GM21528 (cell line): ENCODE results near the gene TICRR.
A peak's percentile ranks its signal among the peaks of the same experiment; 100 is the strongest.
"Not testable (repeated sequence)": the region's sequence is repeated elsewhere in the genome, so short reads cannot be mapped to it uniquely, and the experiment has no call there.

Experiments
- ATAC-seq: cut with Tn5 transposase; IDR thresholded peaks from one replicate; pipeline ENCODE4 v1.9.1; 2021; ENCODE audit warnings: mild to moderate bottlenecking, moderate library complexity; ENCODE audit not compliant: unreplicated experiment, low FRiP score

The TICRR gene

GRCh38 chr15:89575146-89575655 is at the start of gene TICRR:
TSS of gene TICRR (plus strand) at chr15:89575469. CDS start at chr15:89575587, 118 bp downstream.
- peak; percentile 90 for ATAC-seq

GRCh38 chr15:89526181-89526580 is 49.1 kb upstream of the TICRR start:
- ATAC-seq: no peak

- ATAC-seq: no peak
Measured at GRCh38 chr15:89526601-89527441, 48.4 kb upstream of the TICRR start.

DNA sequence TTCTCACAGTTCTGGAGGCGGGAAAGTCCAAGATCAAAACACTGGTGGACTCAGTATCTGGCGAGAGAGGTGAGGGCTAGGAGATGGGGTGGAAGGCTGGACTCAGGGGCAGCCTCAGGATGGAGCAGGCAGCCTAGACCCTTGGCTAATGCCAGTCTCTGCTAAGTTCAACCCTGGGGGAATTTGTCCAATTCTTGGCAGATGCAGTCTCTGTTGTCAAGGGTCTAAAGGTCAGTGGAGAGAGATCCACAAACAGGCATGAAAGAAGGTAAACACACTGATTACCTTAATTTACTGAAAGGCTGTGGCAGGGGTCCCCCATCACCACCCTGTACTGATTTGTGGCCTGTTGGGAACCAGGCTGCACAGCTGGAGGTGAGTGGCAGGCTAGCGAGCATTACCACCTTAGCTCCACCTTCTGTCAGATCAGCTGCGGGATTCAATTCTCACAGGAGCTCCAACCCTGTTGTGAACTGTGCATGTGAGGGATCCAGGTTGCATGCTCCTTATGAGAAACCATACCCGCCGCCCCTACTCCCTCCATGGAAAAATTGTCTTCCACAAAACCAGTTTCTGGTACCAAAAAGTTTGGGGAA is 46.4 kb upstream of the TICRR start:
- no peak for ATAC-seq

GRCh38 chr15:89530976-89531375 is 44.3 kb upstream of the TICRR start:
- no peak for ATAC-seq

- no peak for ATAC-seq
Measured at GRCh38 chr15:89531796-89532537, 43.3 kb upstream of the TICRR start.

GRCh38 chr15:89533861-89534544 is 41.3 kb upstream of the TICRR start:
- ATAC-seq: no peak

DNA sequence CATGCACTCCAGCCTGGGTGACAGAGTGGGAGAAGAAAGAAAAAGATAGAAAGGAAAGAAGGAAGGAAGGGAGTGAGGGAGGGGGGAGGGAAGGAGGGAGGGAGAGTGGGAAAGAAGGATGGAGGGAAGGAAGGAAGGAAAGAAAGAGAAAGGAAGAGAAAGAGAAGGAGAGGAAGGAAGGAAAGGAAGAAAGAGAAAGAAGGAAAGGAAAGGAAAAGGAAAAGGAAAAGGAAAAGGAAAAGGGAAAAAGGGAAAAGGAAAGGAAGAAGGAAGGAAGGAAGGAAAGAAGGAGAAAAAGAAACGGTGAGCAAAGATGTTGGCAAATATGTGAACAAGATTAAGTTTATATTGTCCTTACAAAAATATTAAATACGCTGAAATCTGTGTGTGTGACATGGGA is 36.2 kb upstream of the TICRR start:
- no peak for ATAC-seq

DNA sequence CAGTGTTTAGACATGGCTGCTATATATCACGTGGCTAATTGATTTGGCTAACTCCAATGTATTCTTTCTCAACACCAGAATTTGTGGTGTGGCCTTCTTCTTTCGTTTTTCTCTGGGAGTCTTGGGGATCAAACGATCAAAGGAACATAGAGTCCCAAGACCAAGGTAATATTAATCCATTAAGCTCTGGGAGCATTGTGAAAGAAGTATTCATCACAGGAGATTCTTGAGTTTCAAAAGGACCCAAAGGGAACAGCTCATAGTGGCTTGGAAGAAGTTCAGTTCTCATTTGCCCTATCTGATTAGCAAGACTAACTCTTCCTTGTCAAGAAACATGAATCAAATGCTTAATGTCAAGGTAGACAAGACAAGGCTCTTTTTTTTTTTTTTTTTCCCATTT is 32.9 kb upstream of the TICRR start:
- ATAC-seq: no peak

- ATAC-seq: no peak
Measured at GRCh38 chr15:89543389-89543788, 31.9 kb upstream of the TICRR start.

DNA sequence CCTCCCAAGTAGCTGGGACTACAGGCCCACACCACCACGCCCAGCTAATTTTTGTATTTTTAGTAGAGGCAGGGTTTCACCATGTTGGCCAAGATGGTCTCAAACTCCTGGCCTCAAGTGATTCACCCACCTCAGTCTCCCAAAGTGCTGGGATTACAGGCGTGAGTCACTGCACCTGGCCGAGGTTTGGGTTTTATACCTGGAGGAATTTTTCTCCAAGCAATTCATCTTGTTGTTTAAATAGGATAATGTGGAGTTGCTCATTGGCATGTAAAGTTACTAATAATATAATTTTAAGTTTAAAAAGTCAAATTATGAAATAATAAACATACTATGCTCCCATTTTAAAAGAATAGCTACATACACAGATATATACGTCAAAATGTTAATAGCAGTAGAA is 26.1 kb upstream of the TICRR start:
- not testable (repeated sequence) for ATAC-seq

DNA sequence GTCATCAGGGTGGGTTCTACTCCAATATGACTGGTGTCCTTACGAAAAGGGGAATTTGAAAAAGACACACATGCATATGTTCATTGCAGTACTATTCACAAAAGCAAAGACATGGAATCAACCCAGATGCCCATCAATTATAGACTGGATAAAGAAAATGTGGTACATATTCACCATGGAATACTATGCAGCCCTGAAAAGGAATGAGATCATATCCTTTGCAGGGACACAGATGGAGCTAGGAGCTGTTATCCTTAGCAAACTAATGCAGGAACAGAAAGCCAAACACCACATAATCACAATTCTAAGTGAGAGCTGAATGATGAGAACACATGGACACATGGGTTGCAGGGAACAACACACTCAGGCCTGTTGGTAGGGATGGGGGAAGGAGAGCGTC is 24.8 kb upstream of the TICRR start:
- ATAC-seq: no peak

DNA sequence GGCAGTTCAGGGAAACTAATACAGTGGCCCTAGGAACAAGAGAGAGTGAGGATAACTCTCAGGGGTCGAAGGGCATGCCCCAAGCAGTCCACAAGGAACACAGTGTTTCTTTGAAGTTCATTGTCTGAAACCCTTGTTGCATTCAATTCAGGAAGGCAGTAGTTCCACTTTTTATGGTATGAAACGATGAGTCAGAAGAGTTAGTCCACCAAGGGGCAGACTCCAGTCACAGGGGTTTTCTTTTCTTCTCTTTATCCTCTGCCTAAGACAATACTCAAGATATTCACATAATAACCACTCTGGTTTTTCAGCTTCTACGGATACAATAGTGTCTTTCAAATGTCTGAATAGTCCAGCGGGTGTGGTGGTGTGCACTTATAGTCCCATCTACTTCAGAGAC is 23.7 kb upstream of the TICRR start:
- peak; percentile 50 for ATAC-seq

GRCh38 chr15:89553632-89554031 is 21.6 kb upstream of the TICRR start:
- ATAC-seq: no peak

DNA sequence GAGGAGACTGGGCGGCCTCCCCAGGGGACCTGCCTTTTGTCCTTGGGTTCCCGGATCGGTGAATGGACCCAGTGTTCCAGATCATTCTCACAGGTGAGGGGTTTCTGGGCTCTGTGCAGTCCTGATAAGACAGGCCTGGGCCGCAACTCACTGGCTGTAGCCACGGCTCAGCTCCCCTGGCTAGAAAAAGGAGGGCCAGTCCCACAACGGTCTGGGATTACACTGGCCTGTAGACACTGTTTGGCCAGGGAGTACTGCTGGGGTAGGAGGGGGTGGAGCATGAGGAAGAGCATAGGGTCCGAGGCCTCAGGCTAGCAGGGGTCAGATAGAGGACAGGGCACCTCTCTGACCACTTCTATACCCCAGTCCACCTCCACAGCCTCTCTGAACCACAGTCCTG is 21.0 kb upstream of the TICRR start:
- no peak for ATAC-seq

GRCh38 chr15:89555768-89556167 is 19.5 kb upstream of the TICRR start:
- no peak for ATAC-seq

DNA sequence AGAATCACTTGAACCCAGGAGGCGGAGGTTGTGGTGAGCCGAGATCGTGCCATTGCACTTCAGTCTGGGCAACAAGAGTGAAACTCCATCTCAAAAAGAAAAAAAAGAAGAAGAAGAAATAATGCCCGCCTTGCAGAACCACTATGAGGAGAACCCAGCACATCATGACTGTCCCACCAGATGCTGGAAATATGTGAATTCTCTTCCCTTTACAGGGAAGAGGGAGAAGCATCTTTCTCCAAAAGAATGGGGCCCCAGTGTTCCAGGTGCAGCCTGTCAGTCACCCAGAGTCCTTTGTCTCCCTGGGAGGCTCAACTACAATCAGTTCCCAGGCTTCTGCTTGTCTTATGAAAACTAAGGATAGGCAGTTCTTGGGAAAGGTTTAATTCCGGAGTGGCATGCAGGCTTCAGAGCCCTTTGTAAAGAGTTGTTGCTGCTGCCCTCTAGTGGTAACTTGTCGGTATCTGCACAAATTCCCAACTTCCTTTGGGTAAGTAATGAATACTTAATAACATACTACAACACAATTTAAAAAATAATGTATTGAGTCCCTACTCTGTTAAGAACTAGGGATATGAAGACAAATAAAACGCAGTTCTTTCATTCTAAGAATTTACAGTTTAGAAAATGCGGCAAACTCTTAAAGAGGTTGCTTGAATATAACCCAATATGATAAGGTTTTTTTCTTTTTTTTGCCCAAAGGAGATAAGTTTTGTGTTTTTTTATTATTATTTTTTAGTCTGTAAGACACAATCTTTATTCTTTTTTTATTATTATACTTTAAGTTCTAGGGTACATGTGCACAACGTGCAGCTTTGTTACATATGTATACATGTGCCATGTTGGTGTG is 18.6 kb upstream of the TICRR start:
- ATAC-seq: no peak

- ATAC-seq: no peak
Measured at GRCh38 chr15:89559769-89560264, 15.5 kb upstream of the TICRR start.

DNA sequence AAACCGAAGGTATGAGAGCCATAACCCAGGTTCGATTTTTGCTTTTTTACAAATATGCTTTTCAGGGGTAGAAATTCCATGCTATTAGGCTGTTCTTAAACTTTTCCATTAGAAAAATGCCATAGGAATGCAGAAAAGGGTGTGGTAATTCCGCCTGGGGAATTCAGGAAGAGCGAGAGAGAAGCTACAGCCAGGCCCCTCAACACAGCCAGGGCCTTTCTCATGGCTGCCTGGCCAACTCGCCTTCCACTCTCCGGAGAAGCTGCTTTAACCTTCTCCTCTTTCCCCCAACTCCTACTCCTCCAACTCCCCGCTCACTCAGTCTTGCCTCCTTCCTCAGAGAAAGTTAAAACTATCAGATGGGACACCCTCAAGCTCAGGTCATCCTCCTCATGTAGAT is 9.1 kb upstream of the TICRR start:
- no peak for ATAC-seq
